UCSD-AML1 (cell line): ENCODE data around the gene C2CD2.

Source experiments
- DNase-seq: peaks from one replicate; lab custom pipeline; 2025; ENCODE audit not compliant: unreplicated experiment; lab: John Stamatoyannopoulos, UW

Gene C2CD2

GRCh38 chr21:41848958-41849580 lies 104.7 kb downstream of the C2CD2 start:
- no peak for DNase-seq

- DNase-seq = no peak
Measured at GRCh38 chr21:41848533-41848932, 105.3 kb downstream of the C2CD2 start.

- no peak for DNase-seq
Measured at GRCh38 chr21:41847066-41847804, 106.6 kb downstream of the C2CD2 start.

GRCh38 chr21:41846536-41846935 lies 107.3 kb downstream of the C2CD2 start:
- DNase-seq = no peak

- no peak for DNase-seq
Measured at GRCh38 chr21:41846033-41846317, 107.8 kb downstream of the C2CD2 start.

GRCh38 chr21:41845310-41846032 lies 108.3 kb downstream of the C2CD2 start:
- no peak for DNase-seq

GRCh38 chr21:41843584-41843983 lies 110.2 kb downstream of the C2CD2 start:
- DNase-seq = no peak

- DNase-seq = no peak
Measured at GRCh38 chr21:41840880-41841279, 112.9 kb downstream of the C2CD2 start.

- DNase-seq = no peak
Measured at GRCh38 chr21:41839387-41840000, 114.3 kb downstream of the C2CD2 start.

GRCh38 chr21:41837756-41838297 lies 116.0 kb downstream of the C2CD2 start:
- DNase-seq = no peak

- DNase-seq = no peak
Measured at GRCh38 chr21:41836166-41837015, 117.4 kb downstream of the C2CD2 start.

GRCh38 chr21:41835711-41836154 lies 118.1 kb downstream of the C2CD2 start:
- DNase-seq = no peak
